AML-193 (cell line): Measurements from ENCODE around the gene CDKN2AIP.
"Not testable (repeated sequence)": the region's sequence is repeated elsewhere in the genome, so short reads cannot be mapped to it uniquely, and the experiment has no call there.

Experiments
- DNase-seq, 2 experiments: peaks; one replicate each; lab custom pipeline; 2025; lab: John Stamatoyannopoulos, UW

Gene CDKN2AIP

DNA sequence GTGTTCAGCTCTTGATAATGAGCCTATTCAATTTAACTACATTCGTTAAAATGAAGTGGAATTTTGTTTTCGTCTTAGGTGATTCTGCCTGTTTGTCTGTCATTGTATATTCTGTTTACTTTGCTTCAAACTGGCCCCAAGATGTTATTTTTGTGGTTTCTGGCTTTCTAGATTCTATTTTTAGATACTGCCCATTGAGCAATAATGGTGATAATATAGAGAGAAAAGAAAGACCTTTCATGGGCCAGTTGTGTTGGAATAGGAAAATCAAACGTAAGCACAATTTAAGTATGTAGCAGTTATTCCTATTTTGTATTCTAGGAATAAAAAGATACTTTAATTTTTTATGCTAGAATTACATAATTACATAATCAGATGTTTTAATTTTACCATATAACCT is 4.0 kb downstream of the CDKN2AIP start:
- DNase-seq: no peak

DNA sequence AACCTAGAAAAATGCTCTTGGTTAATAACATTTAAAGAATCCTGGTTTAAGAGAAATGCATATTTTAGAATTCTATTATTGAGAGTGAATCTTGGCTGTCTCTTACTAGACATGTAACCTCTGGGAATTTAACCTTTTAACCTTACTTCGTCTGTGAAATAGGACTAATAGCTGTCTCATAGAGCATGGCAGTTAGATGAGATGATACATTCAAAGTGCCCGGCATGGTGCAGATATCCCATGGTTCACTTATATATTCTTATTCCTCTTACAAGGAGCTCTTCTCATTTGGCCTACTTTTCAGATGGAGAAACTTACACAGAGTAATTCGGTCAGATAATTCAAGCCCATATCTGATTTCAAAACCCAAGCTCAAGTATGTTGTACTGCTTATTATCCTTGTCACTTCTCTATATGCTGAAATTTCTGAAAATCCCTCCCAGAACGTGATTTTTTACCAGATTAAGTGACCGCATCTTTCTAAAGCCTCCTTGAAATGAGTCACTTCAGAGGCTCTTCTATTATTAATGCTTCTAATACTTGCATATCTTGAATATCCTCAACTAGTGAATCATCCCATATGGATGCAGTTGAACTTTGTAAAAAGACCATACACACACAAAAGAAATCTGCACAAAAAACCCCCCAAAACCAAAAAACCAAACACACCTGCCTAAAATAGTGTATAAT is 4.9 kb downstream of the CDKN2AIP start:
- no peak for DNase-seq

DNA sequence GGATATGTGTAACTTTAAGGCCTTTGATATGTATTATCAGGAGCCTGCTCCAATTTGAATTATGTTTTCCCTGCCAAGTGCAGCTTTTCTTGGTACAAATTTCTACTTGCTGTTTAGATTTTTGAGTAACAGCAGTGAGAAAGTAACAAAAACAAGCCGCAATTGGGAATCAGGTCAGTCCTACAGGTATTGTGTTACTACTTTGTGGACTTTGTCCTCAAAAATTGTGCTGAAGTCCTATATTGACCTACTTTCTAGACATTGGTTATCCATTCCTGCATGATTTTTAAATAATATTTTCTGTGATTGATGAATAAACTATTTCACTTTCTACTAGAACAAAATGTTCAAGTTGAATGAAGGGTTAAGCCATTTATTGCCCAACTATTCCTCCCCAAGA is 5.7 kb downstream of the CDKN2AIP start:
- no peak for DNase-seq

DNA sequence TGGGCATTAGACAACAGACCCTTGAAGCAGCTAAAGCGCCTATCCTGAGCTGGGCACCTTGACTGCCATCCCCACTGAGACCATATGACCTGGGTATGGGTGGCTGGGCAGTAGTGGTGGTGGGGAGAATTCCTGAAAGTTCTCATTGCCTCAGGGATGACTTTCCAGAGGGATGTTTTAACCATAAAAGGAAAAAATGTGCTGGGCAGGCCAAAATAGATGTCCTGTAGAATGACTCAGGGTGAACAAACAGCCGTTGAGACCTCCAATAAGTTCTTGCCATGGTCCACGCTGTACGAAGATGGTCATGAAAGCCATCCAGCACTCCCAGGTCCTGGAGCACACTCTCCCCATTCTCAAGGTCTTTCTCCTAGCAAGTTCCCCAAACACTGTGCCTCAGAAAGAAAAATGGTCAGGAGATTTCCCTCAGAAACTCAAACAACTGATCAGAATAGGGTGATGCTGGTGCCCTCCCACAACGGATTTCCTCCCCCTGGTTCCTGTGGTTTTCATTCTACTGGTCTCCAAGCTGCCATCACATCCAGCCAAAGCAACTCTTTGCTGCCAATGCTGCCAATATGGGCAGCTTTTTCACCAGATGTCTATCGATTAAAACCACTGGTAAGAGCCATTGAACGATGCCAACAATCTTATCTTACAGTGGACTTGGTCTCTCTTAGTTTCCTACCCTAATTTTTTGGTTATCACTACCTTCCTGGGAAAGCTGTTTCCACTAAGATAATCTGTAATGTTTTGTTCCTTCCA is 11.2 kb downstream of the CDKN2AIP start:
- DNase-seq: peak; percentile 36 to 55

DNA sequence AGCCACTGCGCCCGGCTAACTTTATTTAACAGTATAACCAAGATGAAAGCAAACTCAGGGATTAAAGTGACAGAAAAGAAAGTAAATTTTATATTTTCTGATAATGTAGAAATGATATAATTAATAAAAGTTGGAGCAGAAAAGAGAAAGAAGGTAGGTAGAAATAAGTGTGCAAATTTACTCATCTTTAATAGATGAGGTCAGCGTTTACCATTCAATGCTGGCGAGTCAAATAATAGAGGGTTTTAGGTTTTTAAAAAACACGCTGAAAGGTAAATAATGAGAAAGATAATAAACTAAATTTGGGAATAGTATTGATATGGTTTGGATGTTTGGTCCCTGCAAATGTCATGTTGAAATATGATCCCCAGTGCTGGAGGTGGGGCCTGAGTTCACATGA is 13.6 kb downstream of the CDKN2AIP start:
- DNase-seq: no peak

DNA sequence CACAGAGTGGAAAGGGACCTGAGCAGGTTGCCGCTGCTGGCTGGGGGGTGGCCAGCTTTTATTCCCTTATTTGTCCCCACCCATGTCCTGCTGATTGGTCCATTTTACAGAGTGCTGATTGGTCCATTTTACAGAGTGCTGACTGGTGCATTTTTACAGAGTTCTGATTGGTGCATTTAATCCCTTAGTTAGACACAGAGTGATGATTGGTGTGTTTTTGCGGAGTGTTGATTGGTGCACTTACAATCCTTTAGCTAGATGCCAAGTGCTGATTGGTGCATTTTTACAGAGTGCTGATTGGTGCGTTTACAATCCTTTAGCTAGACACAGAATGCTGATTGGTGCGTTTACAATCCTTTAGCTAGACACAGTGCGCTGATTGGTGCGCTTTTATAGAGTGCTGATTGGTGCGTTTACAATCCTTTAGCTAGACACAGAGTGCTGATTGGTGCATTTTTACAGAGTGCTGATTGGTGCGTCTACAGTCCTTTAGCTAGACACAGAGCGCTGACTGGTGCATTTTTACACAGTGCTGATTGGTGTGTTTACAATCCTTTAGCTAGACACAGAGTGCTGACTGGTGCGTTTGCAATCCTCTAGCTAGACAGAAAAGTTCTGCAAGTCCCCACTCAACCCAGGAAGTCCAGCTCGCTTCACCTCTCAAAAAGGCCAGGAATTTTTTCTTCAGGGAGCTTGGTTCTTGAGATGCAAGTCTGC is 19.6 kb downstream of the CDKN2AIP start:
- DNase-seq: not testable (repeated sequence)

DNA sequence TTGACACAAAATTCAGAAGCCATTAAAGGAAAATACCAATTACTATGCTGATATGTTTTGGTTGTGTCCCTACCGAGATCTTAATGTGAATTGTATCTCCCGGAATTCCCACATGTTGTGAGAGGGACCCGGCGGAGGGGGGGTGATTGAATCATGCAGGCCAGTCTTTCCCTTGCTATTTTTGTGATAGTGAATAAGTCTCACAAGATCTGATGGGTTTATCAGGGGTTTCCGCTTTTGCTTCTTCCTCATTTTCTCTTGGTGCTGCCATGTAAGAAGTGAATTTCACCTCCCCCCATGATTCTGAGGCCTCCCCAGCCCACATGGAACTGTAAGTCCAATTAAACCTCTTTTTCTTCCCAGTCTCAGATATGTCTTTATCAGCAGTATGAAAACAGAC is 21.4 kb downstream of the CDKN2AIP start:
- DNase-seq: not testable (repeated sequence)

DNA sequence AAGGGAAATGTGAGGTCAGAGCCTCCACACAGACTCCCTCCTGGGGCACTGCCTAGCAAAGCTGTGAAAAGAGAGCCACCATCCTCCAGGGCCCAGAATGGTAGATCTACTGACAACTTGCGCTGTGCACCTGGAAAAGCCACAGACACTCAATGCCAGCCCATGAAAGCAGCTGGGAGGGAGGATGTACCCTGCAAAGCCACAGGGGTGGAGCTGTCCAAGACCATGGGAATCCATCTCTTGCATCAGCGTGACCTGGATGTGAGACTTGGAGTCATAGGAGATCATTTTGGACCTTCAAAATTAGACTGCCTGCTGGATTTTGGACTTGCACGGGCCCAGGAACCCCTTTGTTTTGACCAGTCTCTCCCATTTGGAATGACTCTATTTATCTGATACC is 22.8 kb downstream of the CDKN2AIP start:
- no peak for DNase-seq

DNA sequence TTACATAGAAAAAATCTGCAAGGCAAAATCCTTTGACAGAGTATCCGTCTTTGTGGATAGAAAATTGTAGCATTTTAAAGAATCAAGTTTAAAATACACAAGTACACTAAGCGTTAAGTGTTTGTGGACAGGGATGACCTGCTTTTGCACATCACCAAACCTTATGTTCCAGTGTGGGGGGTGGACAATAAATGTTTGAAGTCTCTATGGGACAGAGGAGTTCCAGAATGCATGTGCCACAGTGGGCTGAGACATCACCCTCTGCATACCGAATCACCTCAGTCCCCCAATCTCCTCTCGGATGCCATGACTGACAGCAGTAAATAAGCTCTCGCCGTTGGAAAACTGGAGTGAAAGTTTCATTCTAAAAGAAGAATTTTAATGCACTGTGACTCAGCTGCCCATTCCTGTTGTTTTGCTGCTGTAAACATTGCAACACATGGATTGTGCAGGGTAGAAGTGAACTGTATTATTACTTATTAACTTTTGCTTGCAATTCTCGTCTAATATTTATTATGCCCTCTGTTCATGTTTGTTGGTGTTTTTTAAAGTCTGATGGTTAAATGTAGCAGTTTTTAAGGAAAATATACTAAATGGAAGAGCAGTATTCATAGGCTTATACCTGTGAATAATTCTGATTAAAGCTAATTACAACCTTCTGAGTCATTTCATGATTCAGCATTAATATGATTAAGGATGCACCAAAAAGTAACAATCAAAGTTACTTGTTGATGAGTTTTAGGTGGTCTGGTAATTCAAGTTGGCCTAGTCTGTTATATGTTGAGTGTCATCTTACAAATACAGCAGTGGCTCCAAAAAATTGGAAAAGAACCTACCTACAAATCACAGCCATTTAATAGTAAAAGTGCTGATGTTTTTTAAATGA is 24.0 kb downstream of the CDKN2AIP start:
- no peak for DNase-seq

DNA sequence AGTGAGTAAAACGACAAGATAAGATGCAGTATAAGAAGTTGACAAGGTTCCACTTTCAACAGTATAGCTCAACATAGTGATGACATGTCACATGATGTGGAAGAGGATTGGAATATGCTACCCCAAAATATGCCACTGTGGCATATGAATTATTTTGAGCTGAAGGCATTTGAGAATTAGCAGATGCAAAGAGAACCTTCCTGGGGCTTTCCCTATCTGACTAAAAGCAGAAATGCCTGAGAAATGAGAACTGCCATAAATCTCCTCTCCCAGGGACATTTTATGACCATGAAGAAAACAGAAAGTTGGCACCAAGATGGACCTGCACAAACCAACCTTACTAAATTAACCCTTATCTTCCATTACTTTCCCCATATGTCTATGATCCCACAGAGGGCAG is 24.8 kb downstream of the CDKN2AIP start:
- DNase-seq: no peak

DNA sequence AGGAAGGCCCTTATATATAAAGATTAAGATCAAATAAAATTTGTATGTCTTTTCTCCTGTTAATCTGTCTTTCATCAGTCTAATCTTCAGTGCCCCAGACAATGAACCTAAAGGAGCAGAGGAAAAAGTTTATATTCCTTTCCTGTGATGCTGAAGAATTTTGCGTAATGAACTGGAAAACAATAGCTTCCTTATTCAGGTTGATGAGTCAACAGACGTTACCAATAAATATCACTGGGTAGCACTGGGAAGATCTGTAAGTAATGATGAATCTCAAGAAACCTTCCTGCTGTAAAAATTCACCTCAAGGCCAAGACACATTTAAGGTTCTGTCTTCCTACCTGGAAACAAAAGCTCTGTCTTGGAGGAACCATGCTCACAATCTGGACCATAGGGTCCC is 25.5 kb downstream of the CDKN2AIP start:
- no peak for DNase-seq

DNA sequence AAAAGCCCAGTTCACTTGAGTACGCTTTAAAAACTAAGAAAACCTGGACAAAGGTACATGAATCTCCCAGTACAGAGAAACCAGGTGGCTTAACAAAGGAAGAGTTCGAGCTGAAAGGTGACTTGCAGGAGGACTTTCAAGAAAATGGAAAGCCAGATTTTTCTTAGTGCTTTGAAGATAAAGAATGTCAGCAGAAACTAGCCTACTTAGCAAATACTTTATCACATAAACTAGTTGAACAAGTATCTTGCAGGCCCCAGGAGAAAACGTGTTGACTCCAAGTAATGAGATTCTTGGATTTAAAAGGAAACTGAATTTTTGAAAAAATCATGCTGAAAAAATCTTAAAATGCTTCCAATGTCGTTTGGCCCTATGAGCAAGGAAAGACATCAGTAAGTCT is 26.4 kb downstream of the CDKN2AIP start:
- DNase-seq: no peak

DNA sequence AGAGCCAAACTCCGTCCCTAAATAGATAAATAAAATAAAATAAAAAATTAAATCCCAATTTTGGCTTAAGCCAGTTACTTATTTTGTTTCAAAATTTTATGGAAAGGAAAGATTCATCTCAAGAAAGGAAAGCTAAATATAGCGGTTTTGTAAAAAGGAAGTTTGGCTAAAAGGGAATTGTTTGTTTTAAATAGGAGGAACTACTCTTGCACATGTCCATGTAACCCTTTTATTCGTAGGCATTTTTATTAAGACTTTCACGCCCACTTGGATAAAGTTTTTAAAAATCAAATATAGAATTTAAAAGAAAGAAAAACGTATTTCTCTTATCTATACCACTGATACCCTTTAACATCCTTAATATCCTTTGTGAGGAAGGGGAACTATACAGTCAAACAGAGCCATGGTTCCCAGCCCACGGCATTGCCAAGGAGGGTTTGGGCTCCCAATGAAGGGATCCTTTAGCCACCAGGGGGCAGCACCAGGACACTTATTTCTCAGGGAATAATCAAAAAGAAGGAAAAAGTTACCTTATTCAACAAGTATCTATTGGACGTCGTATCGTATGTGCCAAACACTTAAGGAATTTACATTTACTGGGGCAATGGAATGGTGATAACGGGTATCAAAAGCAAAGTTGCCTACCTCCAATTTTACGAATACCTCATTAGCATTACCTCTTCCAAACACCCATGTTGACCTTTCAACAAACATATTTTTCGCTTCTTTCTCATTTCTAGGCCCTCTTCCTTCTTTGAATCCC is 27.7 kb downstream of the CDKN2AIP start:
- peak; percentile 58 to 63 for DNase-seq

DNA sequence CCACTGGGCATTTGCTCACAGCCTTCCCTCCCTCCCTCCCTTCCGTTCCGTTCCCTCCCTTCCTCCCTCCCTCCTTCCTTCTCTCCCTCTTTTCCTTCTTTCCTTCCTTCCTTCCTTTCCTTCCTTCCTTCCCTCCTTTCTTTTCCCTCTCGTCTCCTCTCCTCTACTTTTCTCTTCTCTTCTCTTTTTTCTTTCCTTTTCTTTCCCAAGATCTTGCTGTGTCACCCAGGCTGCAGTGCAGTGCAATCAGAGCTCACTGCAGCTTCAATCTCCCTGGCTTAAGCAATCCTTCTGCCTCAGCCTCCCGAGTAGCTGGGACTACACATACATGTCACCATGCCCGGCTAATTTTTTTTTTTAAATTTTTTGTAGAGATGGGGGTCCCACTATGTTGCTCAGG is 33.7 kb downstream of the CDKN2AIP start:
- no peak for DNase-seq

DNA sequence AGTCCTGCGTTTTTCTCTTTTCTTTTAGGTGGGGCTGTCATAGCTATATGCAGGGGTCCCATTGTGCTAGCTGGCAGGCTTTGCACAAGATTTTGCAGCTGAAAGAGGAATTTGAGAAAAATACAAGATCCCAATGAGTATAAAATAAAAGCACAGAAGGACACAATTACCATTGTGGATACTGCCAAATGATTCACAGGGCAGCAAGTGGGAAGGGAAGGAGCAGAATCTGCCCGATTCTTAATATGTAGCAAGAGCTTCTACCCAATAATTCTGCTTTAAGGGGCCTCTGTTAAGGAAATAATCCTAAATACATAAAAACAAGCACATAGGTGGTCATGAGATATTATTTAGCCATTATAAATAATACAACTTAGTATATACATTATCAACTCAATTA is 34.5 kb downstream of the CDKN2AIP start:
- DNase-seq: no peak

DNA sequence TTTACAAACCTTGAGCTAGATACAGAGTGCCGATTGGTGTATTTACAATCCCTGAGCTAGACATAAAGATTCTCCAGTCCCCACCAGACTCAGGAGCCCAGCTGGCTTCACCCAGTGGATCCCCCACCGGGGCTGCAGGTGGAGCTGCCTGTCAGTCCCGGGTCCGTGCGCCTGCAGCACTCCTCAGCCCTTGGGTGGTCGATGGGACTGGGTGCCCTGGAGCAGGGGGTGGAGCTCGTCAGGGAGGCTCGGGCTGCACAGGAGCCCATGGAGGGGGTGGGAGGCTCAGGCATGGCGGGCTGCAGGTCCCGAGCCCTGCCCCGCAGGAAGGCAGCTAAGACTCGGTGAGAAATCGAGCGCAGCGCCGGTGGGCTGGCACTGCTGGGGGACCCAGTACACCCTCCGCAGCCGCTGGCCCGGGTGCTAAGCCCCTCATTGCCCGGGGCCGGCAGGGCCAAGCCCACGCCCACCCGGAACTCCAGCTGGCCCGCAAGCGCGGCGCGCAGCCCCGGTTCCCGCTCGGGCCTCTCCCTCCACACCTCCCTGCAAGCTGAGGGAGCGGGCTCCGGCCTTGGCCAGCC is 38.2 kb downstream of the CDKN2AIP start:
- not testable (repeated sequence) for DNase-seq

DNA sequence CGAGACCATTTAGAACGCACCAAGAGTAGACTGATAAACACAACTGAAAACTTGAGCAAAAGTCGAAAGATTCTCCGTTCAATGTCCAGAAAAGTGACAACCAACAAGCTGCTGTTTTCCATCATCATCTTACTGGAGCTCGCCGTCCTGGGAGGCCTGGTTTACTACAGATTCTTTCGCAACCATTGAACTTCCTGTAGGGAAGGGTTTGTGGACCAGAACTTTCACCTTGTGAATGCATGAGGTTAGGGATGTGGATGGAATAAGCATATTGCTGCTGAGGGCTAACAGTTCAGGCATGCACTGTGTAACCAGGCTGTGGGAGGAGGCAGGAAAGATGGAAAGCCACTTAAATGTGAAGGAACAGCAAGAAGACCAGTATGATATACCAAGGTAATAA is 39.6 kb downstream of the CDKN2AIP start:
- DNase-seq: no peak

DNA sequence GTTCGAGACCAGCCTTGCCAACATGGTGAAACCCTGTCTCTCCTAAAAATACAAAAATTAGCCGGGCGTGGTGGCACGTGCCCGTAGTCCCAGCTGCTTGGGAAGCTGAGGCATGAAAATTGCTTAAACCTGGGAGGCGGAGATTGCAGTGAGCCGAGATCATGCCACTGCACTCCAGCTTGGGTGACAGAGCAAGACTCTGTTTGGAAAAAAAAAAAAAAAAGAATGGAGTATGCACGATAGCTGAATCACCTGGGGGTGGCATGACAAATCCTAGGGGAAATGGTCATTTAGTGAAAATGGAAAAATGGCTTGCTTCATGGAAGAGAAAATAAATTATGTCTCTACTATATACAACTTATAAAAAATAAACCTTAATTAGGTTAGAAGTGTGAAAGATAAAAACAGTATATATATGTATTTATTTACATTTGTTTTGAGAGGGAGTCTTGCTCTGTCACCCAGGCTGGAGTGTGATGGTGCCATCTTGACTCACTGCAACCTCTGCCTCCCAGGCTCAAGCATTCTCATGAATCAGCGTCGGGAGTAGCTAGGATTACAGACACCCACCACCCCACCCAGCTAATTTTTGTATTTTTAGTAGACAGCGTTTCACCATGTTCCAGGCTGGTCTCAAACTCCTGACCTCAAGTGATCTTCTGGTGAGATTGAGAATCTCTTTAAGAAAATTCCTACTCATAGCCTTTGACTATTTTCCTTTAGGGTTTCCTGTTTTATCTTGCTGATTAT is 41.1 kb downstream of the CDKN2AIP start:
- no peak for DNase-seq

DNA sequence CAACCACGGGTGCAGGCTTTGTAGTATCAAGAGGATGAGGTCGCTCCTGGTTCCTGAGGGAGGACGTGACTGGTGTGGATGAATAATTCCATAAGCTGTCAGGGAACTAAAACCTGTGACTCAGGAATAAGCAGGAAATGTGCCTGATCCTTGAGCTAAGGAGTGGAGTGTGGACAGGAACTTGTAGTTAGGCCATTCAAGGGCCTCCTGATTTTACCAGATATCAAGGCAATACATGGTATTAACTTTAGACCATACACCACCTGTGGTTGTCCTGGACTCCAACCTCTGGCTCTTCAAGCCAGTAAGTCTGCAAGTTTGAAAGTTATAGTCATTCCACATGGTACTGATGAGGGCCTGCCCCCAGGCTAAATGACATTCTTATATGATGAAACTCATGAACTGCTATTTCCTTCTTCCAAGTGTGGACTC is 48.4 kb downstream of the CDKN2AIP start:
- no peak for DNase-seq

DNA sequence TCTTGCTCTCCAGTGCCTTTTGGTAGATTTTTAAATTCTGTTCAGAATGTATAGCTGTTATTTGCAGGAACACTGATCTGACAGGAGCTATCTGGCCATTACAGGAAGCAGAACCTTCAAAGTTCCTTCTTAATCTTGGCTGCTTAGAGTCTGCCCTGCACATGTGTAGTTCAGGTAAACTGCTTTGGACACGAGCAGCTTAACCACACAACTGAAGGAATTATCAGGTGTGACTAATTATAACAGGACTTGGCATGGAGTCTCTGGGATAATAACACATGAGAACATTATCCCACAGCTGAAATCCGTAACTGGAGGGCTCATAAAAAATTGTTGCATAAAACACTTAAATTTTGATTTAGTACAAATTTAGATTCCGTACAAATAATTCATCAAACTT is 48.8 kb downstream of the CDKN2AIP start:
- no peak for DNase-seq
